HG02763 (cell line): ENCODE results near the gene PDSS2.
A peak's percentile ranks its signal among the peaks of the same experiment; 100 is the strongest.
"Not testable (repeated sequence)": the region's sequence is repeated elsewhere in the genome, so short reads cannot be mapped to it uniquely, and the experiment has no call there.

Source experiments
- ATAC-seq: cut with Tn5 transposase; IDR thresholded peaks from one replicate; pipeline ENCODE4 v1.9.1; 2021; ENCODE audit warnings: mild to moderate bottlenecking, moderate library complexity; ENCODE audit not compliant: unreplicated experiment

PDSS2 gene

DNA sequence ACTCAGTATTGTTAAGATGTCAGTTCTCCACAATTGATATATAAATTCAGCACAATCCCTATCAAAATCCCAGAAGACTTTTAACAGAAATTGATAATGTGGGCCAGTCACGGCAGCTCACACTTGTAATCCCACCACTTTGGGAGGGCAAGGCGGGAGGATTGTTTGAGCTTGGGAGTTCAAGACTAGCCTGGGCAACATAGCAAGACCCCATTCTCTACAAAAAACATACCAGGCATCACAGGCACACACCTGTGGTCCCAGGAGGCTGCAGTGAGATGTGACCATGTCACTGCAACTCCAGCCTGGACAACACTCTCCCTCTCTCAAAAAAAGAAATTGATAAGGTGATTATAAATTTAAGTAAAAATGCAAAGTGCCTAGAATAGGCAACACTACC, 90.9 kb downstream of the PDSS2 start:
- ATAC-seq, result no peak

DNA sequence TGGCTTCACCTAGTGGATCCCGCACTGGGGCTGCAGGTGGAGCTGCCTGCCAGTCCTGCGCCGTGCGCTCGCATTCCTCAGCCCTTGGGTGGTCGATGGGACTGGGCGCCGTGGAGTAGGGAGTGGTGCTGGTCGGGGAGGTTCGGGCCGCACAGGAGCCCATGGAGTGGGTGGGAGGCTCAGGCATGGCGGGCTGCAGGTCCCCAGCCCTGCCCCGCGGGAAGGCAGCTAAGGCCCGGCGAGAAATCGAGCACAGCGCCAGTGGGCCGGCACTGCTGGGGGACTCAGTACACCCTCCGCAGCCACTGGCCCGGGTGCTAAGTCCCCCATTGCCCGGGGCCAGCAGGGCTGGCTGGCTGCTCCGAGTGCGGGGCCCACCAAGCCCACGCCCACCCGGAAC, 95.2 kb downstream of the PDSS2 start:
- ATAC-seq, result not testable (repeated sequence)

GRCh38 chr6:107361753-107362604, 97.4 kb downstream of the PDSS2 start:
- ATAC-seq, result no peak

DNA sequence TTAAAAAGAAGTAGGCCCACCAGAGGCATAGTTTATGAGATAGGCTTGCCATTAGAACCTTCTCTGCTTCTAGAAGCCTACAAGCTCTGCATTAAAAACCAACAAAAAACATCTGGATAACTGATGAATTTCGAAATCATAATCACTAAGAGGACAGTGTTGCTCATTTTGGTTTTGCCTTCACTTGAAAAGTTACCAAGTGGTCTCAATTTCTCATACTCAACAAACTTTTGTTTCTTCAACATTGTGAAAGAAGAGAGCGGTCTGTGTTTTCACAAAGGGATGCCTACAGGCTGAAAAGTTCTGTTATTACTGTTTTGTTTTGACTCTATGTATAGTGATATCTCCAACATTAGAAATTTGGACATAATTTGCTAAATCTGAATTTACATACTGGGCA, 98.9 kb downstream of the PDSS2 start:
- no peak for ATAC-seq

- ATAC-seq, result no peak
These were observed 101.5 kb downstream of the PDSS2 start for GRCh38 chr6:107357842-107358241.

- no peak for ATAC-seq
These were observed 102.3 kb downstream of the PDSS2 start for GRCh38 chr6:107357031-107357430.

DNA sequence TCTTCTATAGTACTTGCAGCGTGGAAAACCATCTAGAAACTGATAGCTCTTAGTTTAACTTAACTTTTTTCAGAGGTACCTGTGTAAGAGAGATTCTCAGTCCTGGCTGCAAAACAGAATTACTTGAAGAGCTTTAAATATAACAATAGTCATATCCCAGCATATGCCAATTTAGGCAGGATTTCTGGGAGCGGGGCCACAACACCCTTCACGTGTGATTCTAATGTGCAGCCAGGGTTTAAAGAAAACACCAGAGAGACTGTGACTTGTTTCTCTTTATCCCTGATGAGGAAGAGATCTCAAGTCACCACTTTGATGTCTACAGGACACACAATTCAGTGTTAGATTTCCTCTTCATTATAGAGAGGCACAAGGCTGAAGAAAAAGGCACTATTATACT, 103.7 kb downstream of the PDSS2 start:
- ATAC-seq, result no peak

- ATAC-seq, result no peak
These were observed 104.9 kb downstream of the PDSS2 start for GRCh38 chr6:107354451-107354850.

DNA sequence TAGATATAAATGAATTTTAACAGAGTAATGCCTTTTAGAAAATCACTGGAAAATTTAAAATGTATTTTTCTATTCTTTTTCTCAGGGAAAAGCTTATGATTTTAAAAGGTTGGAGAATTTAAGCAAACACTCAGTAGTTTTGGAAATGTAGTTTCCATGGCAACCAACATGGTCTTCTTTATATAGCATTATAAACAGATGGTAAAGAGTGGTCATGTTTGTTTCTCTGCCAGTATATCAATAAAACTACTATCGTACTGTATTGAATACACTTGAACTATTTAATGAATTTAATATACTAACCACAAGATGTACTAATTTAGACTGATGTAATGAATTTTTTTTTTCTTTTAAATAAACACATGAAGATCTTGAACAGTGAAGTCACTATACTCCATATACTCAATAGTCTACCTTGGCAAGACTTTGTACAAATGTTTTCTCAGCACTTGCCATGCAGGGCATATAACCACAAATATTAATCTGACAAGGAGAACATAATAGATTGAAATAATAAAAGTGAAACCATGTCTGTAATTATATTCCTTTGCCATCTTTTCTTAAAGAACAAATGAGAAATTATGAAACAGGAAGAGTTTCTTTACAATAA, 105.5 kb downstream of the PDSS2 start:
- ATAC-seq, result no peak

DNA sequence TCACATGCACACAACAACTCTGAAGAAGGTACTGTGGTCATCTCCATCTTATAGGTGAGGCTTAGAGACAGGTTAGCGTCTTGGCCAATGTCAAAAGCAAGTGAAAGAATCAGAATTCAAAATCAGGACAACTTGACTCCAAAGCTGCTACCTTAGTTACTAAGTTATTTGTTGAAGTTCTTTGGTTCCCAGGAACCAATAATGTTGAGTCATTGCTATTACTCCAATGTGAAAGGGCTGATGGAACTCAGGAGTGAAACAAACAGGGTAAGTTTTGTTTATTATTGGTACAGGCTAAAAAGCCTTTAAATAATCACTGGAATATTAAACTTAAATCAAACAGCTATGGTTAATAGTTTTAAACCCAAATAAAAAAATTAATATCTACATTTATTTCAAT, 111.1 kb downstream of the PDSS2 start:
- ATAC-seq, result no peak

DNA sequence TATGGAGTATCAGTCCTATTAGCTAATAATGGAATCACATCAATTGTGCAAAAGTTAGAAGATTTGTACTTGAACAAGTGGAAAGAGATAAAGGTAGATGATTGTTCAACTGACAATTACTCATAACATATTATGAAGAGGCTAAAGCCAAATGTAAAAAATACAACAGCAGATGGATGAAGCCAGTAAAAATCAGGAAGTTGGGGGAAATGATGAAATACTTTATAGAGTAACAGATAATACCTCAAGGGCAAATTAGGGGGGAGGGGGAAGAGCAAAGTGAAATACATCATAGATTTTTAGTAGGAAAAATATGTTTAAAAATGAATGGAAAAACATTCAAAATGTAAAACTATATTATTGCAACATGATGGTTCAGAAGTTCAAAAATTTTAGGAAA, 114.0 kb downstream of the PDSS2 start:
- ATAC-seq, result no peak

DNA sequence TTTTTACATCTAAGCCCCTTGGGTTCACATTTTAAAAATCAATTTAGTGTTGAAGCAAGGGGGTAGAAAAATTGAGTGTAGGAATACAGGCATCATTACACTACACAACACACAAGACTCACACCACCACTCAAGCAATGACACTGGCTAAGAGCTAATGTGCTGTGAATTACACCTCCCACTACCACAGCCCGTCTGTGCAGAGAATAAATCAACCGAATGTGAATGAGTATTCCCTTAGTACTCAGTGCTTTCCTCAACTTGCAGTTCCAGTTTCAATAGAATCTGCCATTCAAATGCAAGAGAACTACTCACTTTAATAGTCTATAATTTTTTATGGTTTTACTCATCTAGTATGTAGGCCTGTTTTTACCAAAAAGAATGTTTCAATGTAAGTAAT, 114.4 kb downstream of the PDSS2 start:
- no peak for ATAC-seq

- no peak for ATAC-seq
These were observed 115.0 kb downstream of the PDSS2 start for GRCh38 chr6:107344383-107344782.

GRCh38 chr6:107342144-107342543, 117.2 kb downstream of the PDSS2 start:
- no peak for ATAC-seq

- no peak for ATAC-seq
These were observed 118.5 kb downstream of the PDSS2 start for GRCh38 chr6:107340881-107341280.

- ATAC-seq, result no peak
These were observed 122.1 kb downstream of the PDSS2 start for GRCh38 chr6:107337191-107337741.

- ATAC-seq, result no peak
These were observed 125.3 kb downstream of the PDSS2 start for GRCh38 chr6:107334026-107334425.

DNA sequence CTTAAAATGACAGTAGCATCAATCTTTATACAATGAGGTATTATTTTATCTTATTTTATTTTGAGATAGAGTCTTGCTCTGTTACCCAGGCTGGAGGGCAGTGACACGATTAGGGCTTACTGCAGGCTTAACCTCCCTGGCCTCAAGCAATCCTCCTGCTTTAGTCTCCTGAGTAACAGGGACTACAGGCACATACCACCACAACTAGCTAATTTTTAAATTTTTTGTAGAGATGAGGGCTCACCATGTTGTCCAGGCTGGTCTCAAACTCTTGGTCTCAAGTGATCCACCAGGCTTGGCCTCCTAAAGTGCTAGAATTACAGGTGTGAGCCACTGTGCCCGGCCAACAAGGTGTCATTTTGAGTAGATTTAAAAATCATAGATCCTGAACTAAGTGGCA, 125.9 kb downstream of the PDSS2 start:
- ATAC-seq, result no peak

- ATAC-seq, result no peak
These were observed 127.7 kb downstream of the PDSS2 start for GRCh38 chr6:107331409-107332386.

GRCh38 chr6:107330168-107330567, 129.2 kb downstream of the PDSS2 start:
- ATAC-seq, result peak; percentile 98
